A549 (cell line): ENCODE data around the gene NDUFB2.

Source experiments
- EP300 ChIP-seq, 2 experiments: fragments of >200 bp; sonication (Bioruptor Twin); formaldehyde crosslinking; IDR thresholded peaks; 2 replicates in 1 of 2; 3 replicates in 1 of 2; pipeline ENCODE4 v1.6.1; 2016 to 2017
- ESRRA ChIP-seq: fragments of 150-350 bp; IDR thresholded peaks from 2 replicates; pipeline ENCODE4 v1.6.1; 2014; ENCODE audit warnings: mild to moderate bottlenecking, low read length, borderline replicate concordance
- KDM1A ChIP-seq: fragments of 200-600 bp; sonication (generic); IDR thresholded peaks from 2 replicates; pipeline ENCODE4 v1.6.1; 2016; ENCODE audit warnings: low read depth, mild to moderate bottlenecking
- POLR2AphosphoS2 ChIP-seq: conservative IDR thresholded peaks from 2 replicates; pipeline ENCODE4 v1.6.1; 2012; ENCODE audit warnings: low read length, improper control_type of control experiment, inconsistent platforms
- SMC3 ChIP-seq: fragments of >200 bp; sonication (Bioruptor Twin); formaldehyde crosslinking; IDR thresholded peaks from 3 replicates; pipeline ENCODE4 v1.6.1; 2018; ENCODE audit warnings: inconsistent platforms
- ZNF302 ChIP-seq: fragments of 250-450 bp; sonication (Bioruptor Pico); IDR thresholded peaks from 2 replicates; pipeline ENCODE4 v1.9.0; 2021; ENCODE audit warnings: inconsistent platforms, mild to moderate bottlenecking, moderate library complexity
- TF ChIP-seq, protein P1 (sequence below): fragments of >200 bp; sonication (Bioruptor Twin); formaldehyde crosslinking; IDR thresholded peaks from 3 replicates; pipeline ENCODE4 v1.5.1; 2016
- TF ChIP-seq, protein P2 (sequence below): IDR thresholded peaks from 2 replicates; pipeline ENCODE4 v1.6.1; 2012
- TF ChIP-seq, protein P3 (sequence below): fragments of 200-600 bp; sonication (generic); IDR thresholded peaks from 2 replicates; pipeline ENCODE4 v1.6.1; 2016; ENCODE audit warnings: antibody characterized with exemption, mild to moderate bottlenecking, moderate library complexity
- TF ChIP-seq, protein P4 (sequence below): fragments of 250-450 bp; sonication (Bioruptor Pico); IDR thresholded peaks from 2 replicates; pipeline ENCODE4 v1.5.0; 2021; ENCODE audit warnings: mild to moderate bottlenecking, moderate library complexity, borderline replicate concordance

DNA sequence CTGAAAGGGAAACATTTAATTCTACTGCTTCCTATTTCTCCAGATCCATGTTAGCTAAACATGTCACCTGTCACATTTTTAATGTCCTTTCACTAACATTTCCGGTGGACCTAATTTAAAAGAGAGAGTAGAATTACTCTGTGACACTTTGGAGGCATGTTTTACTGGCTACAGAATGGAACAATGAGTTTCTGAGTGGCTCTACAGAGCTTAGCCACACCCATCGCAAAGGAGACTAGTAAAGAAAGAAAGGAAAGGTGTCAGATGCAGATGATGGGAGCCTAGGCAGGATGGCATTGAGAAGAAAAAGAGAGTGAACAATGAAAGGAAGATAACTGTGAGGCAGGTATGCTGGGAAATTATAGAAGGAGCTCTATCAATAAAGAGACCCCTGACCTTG lies 35.9 kb downstream of the NDUFB2 start:
- TF ChIP-seq SMC3: no peak
- no peak for TF ChIP-seq KDM1A
- TF ChIP-seq, protein P1, sequence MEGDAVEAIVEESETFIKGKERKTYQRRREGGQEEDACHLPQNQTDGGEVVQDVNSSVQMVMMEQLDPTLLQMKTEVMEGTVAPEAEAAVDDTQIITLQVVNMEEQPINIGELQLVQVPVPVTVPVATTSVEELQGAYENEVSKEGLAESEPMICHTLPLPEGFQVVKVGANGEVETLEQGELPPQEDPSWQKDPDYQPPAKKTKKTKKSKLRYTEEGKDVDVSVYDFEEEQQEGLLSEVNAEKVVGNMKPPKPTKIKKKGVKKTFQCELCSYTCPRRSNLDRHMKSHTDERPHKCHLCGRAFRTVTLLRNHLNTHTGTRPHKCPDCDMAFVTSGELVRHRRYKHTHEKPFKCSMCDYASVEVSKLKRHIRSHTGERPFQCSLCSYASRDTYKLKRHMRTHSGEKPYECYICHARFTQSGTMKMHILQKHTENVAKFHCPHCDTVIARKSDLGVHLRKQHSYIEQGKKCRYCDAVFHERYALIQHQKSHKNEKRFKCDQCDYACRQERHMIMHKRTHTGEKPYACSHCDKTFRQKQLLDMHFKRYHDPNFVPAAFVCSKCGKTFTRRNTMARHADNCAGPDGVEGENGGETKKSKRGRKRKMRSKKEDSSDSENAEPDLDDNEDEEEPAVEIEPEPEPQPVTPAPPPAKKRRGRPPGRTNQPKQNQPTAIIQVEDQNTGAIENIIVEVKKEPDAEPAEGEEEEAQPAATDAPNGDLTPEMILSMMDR: no peak
- TF ChIP-seq, protein P2, sequence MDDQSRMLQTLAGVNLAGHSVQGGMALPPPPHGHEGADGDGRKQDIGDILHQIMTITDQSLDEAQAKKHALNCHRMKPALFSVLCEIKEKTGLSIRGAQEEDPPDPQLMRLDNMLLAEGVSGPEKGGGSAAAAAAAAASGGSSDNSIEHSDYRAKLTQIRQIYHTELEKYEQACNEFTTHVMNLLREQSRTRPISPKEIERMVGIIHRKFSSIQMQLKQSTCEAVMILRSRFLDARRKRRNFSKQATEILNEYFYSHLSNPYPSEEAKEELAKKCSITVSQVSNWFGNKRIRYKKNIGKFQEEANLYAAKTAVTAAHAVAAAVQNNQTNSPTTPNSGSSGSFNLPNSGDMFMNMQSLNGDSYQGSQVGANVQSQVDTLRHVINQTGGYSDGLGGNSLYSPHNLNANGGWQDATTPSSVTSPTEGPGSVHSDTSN: no peak
- TF ChIP-seq, protein P3, sequence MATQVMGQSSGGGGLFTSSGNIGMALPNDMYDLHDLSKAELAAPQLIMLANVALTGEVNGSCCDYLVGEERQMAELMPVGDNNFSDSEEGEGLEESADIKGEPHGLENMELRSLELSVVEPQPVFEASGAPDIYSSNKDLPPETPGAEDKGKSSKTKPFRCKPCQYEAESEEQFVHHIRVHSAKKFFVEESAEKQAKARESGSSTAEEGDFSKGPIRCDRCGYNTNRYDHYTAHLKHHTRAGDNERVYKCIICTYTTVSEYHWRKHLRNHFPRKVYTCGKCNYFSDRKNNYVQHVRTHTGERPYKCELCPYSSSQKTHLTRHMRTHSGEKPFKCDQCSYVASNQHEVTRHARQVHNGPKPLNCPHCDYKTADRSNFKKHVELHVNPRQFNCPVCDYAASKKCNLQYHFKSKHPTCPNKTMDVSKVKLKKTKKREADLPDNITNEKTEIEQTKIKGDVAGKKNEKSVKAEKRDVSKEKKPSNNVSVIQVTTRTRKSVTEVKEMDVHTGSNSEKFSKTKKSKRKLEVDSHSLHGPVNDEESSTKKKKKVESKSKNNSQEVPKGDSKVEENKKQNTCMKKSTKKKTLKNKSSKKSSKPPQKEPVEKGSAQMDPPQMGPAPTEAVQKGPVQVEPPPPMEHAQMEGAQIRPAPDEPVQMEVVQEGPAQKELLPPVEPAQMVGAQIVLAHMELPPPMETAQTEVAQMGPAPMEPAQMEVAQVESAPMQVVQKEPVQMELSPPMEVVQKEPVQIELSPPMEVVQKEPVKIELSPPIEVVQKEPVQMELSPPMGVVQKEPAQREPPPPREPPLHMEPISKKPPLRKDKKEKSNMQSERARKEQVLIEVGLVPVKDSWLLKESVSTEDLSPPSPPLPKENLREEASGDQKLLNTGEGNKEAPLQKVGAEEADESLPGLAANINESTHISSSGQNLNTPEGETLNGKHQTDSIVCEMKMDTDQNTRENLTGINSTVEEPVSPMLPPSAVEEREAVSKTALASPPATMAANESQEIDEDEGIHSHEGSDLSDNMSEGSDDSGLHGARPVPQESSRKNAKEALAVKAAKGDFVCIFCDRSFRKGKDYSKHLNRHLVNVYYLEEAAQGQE: no peak
- no peak for TF ChIP-seq ESRRA
- no peak for TF ChIP-seq POLR2AphosphoS2
- no peak for TF ChIP-seq ZNF302 (CRISPR knock-in tag)
- no peak for TF ChIP-seq EP300 (IDR thresholded peaks at IDR 0.05)
- TF ChIP-seq, protein P4, sequence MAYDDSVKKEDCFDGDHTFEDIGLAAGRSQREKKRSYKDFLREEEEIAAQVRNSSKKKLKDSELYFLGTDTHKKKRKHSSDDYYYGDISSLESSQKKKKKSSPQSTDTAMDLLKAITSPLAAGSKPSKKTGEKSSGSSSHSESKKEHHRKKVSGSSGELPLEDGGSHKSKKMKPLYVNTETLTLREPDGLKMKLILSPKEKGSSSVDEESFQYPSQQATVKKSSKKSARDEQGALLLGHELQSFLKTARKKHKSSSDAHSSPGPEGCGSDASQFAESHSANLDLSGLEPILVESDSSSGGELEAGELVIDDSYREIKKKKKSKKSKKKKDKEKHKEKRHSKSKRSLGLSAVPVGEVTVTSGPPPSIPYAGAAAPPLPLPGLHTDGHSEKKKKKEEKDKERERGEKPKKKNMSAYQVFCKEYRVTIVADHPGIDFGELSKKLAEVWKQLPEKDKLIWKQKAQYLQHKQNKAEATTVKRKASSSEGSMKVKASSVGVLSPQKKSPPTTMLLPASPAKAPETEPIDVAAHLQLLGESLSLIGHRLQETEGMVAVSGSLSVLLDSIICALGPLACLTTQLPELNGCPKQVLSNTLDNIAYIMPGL (CRISPR knock-in tag): no peak
